NCI-H446 (cell line): ENCODE results near the gene TET2.

Experiments
- DNase-seq, 2 experiments: peaks; one replicate each; lab custom pipeline; 2025; lab: John Stamatoyannopoulos, UW

The TET2 gene

GRCh38 chr4:105182211-105182610 lies 35.5 kb downstream of the TET2 start:
- DNase-seq: no peak

GRCh38 chr4:105184316-105184980 lies 37.8 kb downstream of the TET2 start:
- no peak for DNase-seq

- DNase-seq: peak; percentile 34 to 46
These were observed 40.1 kb downstream of the TET2 start for GRCh38 chr4:105186701-105187161.

- no peak for DNase-seq
These were observed 43.4 kb downstream of the TET2 start for GRCh38 chr4:105189855-105190650.

GRCh38 chr4:105191621-105192210 lies 45.0 kb downstream of the TET2 start:
- DNase-seq: no peak

- peak in 1 of 2 experiments; percentile 15 for DNase-seq
These were observed 45.8 kb downstream of the TET2 start for GRCh38 chr4:105192474-105192873.

- DNase-seq: no peak
These were observed 46.2 kb downstream of the TET2 start for GRCh38 chr4:105192910-105193309.

- DNase-seq: no peak
These were observed 46.9 kb downstream of the TET2 start for GRCh38 chr4:105193536-105193935.

GRCh38 chr4:105194328-105195231 lies 47.9 kb downstream of the TET2 start:
- no peak for DNase-seq

- no peak for DNase-seq
These were observed 50.0 kb downstream of the TET2 start for GRCh38 chr4:105196523-105197145.

- no peak for DNase-seq
These were observed 51.1 kb downstream of the TET2 start for GRCh38 chr4:105197777-105198176.

GRCh38 chr4:105198541-105198940 lies 51.9 kb downstream of the TET2 start:
- no peak for DNase-seq

- no peak for DNase-seq
These were observed 59.5 kb downstream of the TET2 start for GRCh38 chr4:105206214-105206613.

GRCh38 chr4:105207386-105207785 lies 60.7 kb downstream of the TET2 start:
- no peak for DNase-seq

- no peak for DNase-seq
These were observed 61.9 kb downstream of the TET2 start for GRCh38 chr4:105208561-105208960.

- no peak for DNase-seq
These were observed 64.2 kb downstream of the TET2 start for GRCh38 chr4:105210916-105211315.

- DNase-seq: no peak
These were observed 69.1 kb downstream of the TET2 start for GRCh38 chr4:105215609-105216313.

GRCh38 chr4:105225500-105225899 lies 78.8 kb downstream of the TET2 start:
- no peak for DNase-seq

GRCh38 chr4:105227054-105227453 lies 80.4 kb downstream of the TET2 start:
- no peak for DNase-seq

- no peak for DNase-seq
These were observed 83.6 kb downstream of the TET2 start for GRCh38 chr4:105230287-105230686.

- DNase-seq: no peak
These were observed 85.7 kb downstream of the TET2 start for GRCh38 chr4:105232374-105232773.
